Activated T-helper 1 cell treated with anti-CD3 and anti-CD28 coated beads, Interleukin-12 subunit alpha, Interleukin-12 subunit beta, Interleukin-2, Interleukin-4 antibody, amounts not matched to agents 30 ng/mL and 10 ng/mL and 1 ng/mL, durations not matched to agents 14 hours and 24 hours and 36 hours (primary cell): ENCODE measurements around the gene NKG7. TPM values are rescaled to one million over a fixed set of nuclear protein-coding genes. Genes with fewer than 3 reads are reported as not detected.

ENCODE experiments used
- DNase-seq: peaks from one replicate; pipeline ENCODE4 v3.0.0; 2021; ENCODE audit warnings: low spot score
- H3K27ac Mint-ChIP-seq: one replicate; pipeline ENCODE4 v1.8.0; 2021; ENCODE audit warnings: mild to moderate bottlenecking, mixed read lengths
- H3K27me3 Mint-ChIP-seq: one replicate; pipeline ENCODE4 v1.8.0; 2022; ENCODE audit warnings: mild to moderate bottlenecking, moderate library complexity, mixed read lengths; ENCODE audit not compliant: insufficient read depth
- H3K36me3 Mint-ChIP-seq: one replicate; pipeline ENCODE4 v1.8.0; 2021; ENCODE audit warnings: low read depth, mixed read lengths
- H3K4me1 Mint-ChIP-seq: one replicate; pipeline ENCODE4 v1.8.0; 2021; ENCODE audit warnings: low read depth, mixed read lengths
- H3K4me3 Mint-ChIP-seq: one replicate; pipeline ENCODE4 v1.8.0; 2021; ENCODE audit warnings: mild to moderate bottlenecking, moderate library complexity, mixed read lengths
- H3K9me3 Mint-ChIP-seq: one replicate; pipeline ENCODE4 v1.8.0; 2021; ENCODE audit warnings: mixed read lengths
- intact Hi-C: fragments of 100-400 bp; cut with micrococcal nuclease; formaldehyde crosslinking; loops from one replicate; pipeline ENCODE4 v1.15.1; 2024
- total RNA-seq: library from RNA; stranded (reverse); gene quantifications from 2 replicates; pipeline ENCODE4 v1.2.3, GENCODE V29; 2022

NKG7 gene
- total RNA-seq, 1 donor from 2014 or later = 393 TPM

DNA sequence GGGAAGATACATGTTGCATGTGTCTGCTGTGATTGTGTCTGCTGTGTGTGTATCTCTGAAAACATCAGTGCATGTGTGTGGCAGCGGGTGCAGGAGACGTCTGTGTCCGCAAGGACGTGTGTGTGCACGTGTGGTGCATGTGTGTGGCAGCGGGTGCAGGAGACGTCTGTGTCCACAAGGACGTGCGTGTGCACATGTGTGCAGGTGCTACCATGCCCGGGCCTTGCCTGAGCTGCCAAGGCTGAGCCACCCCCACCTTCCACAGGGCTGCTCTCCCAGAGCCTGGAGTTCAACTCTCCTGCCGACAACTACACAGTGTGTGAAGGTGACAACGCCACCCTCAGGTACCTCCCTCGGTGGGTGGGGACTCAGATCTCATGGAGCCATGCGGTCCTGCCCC, 50.7 kb downstream of the NKG7 start:
- no peaks in the 10 kb centered on the region for H3K9me3 Mint-ChIP-seq
- peaks cover 23% of the 10 kb centered on the region for H3K27me3 Mint-ChIP-seq
- DNase-seq = no peak
- H3K4me3 Mint-ChIP-seq = no peak overlapping the region
- intact Hi-C loops = no loop called here
- peaks cover 7% of the 10 kb centered on the region for H3K4me1 Mint-ChIP-seq
- H3K27ac Mint-ChIP-seq = no peak overlapping the region
- no peaks in the 10 kb centered on the region for H3K36me3 Mint-ChIP-seq

Other genes starting within 250 kb of the NKG7 start
- gene SIGLEC9, start 247.7 kb downstream of the NKG7 start, total RNA-seq = 0.29 and 0.42 TPM in 2 replicates
- not detected in 2 replicates for gene SIGLEC7, start 230.4 kb downstream of the NKG7 start, total RNA-seq
- 6.3 and 6.8 TPM in 2 replicates for gene CD33, start 147.6 kb downstream of the NKG7 start, total RNA-seq
- not detected in 2 replicates for gene SIGLECL1, start 121.6 kb downstream of the NKG7 start, total RNA-seq
- 1.2 and 1.3 TPM in 2 replicates for gene IGLON5, start 61.0 kb downstream of the NKG7 start, total RNA-seq
- 5.6 and 6.0 TPM in 2 replicates for gene VSIG10L, start 30.5 kb downstream of the NKG7 start, total RNA-seq
- 174 and 180 TPM in 2 replicates for gene ETFB, start 6.3 kb downstream of the NKG7 start, total RNA-seq
- gene CLDND2, start 3.7 kb downstream of the NKG7 start, total RNA-seq = 16.2 and 23.2 TPM in 2 replicates
- not detected in 2 replicates for gene LIM2, start 15.3 kb upstream of the NKG7 start, total RNA-seq
- 0.15 and 0.18 TPM in 2 replicates for gene C19orf84, start 17.9 kb upstream of the NKG7 start, total RNA-seq
- 2.5 and 3.7 TPM in 2 replicates for gene SIGLEC10, start 45.0 kb upstream of the NKG7 start, total RNA-seq
- gene SIGLEC8, start 85.8 kb upstream of the NKG7 start, total RNA-seq = 0.10 and 0.13 TPM in 2 replicates
- not detected in 2 replicates for gene CEACAM18, start 105.9 kb upstream of the NKG7 start, total RNA-seq
- 0.52 and 0.54 TPM in 2 replicates for gene SIGLEC12, start 129.1 kb upstream of the NKG7 start, total RNA-seq
- 0.98 and 1.6 TPM in 2 replicates for gene SIGLEC6, start 159.0 kb upstream of the NKG7 start, total RNA-seq
- 7.9 and 8.4 TPM in 2 replicates for gene ZNF175, start 198.6 kb upstream of the NKG7 start, total RNA-seq